Sigmoid colon (tissue), 7 donors: ENCODE results near the gene NCOA1. TPM values are rescaled to one million over a fixed set of nuclear protein-coding genes. Genes with fewer than 3 reads are reported as not detected.

ENCODE experiments used
- DNase-seq: peaks from one replicate; pipeline ENCODE4 v3.0.0-alpha.2; 2019
- H3K27ac ChIP-seq, 4 donors: fragments of 200-600 bp; sonication (generic); one replicate each; pipeline ENCODE4 v1.5.1; 2016 to 2019; ENCODE audit warnings: mild to moderate bottlenecking in 1 of 4
- H3K27me3 ChIP-seq, 3 donors: fragments of 200-600 bp; sonication (generic); one replicate each; pipeline ENCODE4 v1.5.1; 2019; ENCODE audit warnings: mild to moderate bottlenecking in 1 of 3
- H3K36me3 ChIP-seq, 4 donors: fragments of 200-600 bp; sonication (generic); one replicate each; pipeline ENCODE4 v1.5.1; 2016 to 2019
- H3K4me1 ChIP-seq, 4 donors: fragments of 200-600 bp; sonication (generic); one replicate each; pipeline ENCODE4 v1.5.1; 2017 to 2019
- H3K4me3 ChIP-seq, 4 donors: fragments of 200-600 bp; sonication (generic); one replicate each; pipeline ENCODE4 v1.5.1; 2017 to 2019; ENCODE audit warnings: mild to moderate bottlenecking in 2 of 4, moderate library complexity in 1 of 4
- H3K9me3 ChIP-seq, 4 donors: fragments of 200-600 bp in 3 of 4; sonication (generic) in 3 of 4; one replicate each; pipeline versions ENCODE4 v1.5.1 to v1.6.1; 2013 to 2019
- CTCF ChIP-seq, 4 experiments: fragments of 450-650 bp in 3 of 4; fragments of 200-600 bp in 1 of 4; IDR thresholded peaks; one replicate each; pipeline ENCODE4 v1.5.1; 2016 to 2019; ENCODE audit warnings: antibody characterized with exemption in 4 of 4, mild to moderate bottlenecking in 3 of 4, moderate library complexity in 2 of 4
- EP300 ChIP-seq, 4 donors: sonication (generic); formaldehyde crosslinking; IDR thresholded peaks; one replicate each; pipeline ENCODE4 v1.6.1; 2017; ENCODE audit warnings: antibody characterized with exemption in 4 of 4
- POLR2A ChIP-seq, 2 donors: fragments of 450-650 bp; IDR thresholded peaks; one replicate each; pipeline ENCODE4 v1.6.1; 2016; ENCODE audit warnings: antibody characterized with exemption in 2 of 2, mild to moderate bottlenecking in 2 of 2, moderate library complexity in 2 of 2
- POLR2AphosphoS5 ChIP-seq, 4 donors: sonication (generic); formaldehyde crosslinking; IDR thresholded peaks; one replicate each; pipeline ENCODE4 v1.6.1; 2017; ENCODE audit warnings: antibody characterized with exemption in 4 of 4
- WGBS, 2 donors: extraction: QIAGEN DNeasy Blood & Tissue Kit; methylation state at CpG; one replicate each; pipeline ENCODE4 v1.1.7; 2013; 5-methylcytosine and 5-hydroxymethylcytosine counted together
- intact Hi-C: fragments of 100-400 bp; cut with DNase I; formaldehyde crosslinking; loops from one replicate; pipeline ENCODE4 v1.15.1; 2023
- polyA plus RNA-seq, 3 donors: library from polyadenylated mRNA; stranded (reverse); fragments of 200-250 nt; gene quantifications; one replicate each; pipeline ENCODE4 v1.2.3, GENCODE V29; 2013
- total RNA-seq, 4 donors: library from RNA; depleted of rRNA; stranded (reverse); fragments of >200 nt; gene quantifications; one replicate each; pipeline ENCODE4 v1.1.0, GENCODE V29; 2016
- donor health status: healthy with polysubstance abuse.
- donor health status: Bipolar disorder and iron deficiency.
- donor health status: healthy.

Gene NCOA1
- total and polyA plus RNA-seq, 7 donors = 11.3 to 61.7 (median 49.2) TPM

- TF ChIP-seq POLR2A (IDR thresholded peaks at IDR 0.05) = no peak
- intact Hi-C loops = no loop called here
- no peaks in the 10 kb centered on the region for H3K27me3 ChIP-seq
- no peak for DNase-seq
- H3K9me3 ChIP-seq = peaks cover 0 to 3% (median 0%) of the 10 kb centered on the region in 4 donors
- peaks cover 0 to 12% (median 5%) of the 10 kb centered on the region in 4 donors for H3K4me1 ChIP-seq
- no peak overlapping the region for H3K27ac ChIP-seq
- no peak overlapping the region for H3K4me3 ChIP-seq
- no peaks in the 10 kb centered on the region for H3K36me3 ChIP-seq
- WGBS, 2 donors = 74 to 95% methylated on average over 4 of the region's 4 CpGs
These were observed 47.7 kb downstream of the NCOA1 start for GRCh38 chr2:24538720-24539119.

GRCh38 chr2:24539258-24539657 is 48.2 kb downstream of the NCOA1 start:
- H3K27me3 ChIP-seq = no peaks in the 10 kb centered on the region

GRCh38 chr2:24540011-24540477 is 49.0 kb downstream of the NCOA1 start:
- no peak for DNase-seq
- H3K36me3 ChIP-seq = no peaks in the 10 kb centered on the region
- H3K27me3 ChIP-seq = no peaks in the 10 kb centered on the region
- intact Hi-C loops = no loop called here
- WGBS, 2 donors = 21 to 52% methylated on average over 2 of the region's 2 CpGs
- no peak overlapping the region for H3K4me3 ChIP-seq
- peaks cover 0 to 3% (median 0%) of the 10 kb centered on the region in 4 donors for H3K9me3 ChIP-seq
- TF ChIP-seq POLR2A (IDR thresholded peaks at IDR 0.05) (no peak), CTCF (IDR thresholded peaks at IDR 0.05) (no peak), EP300 (IDR thresholded peaks at IDR 0.05) (no peak), POLR2AphosphoS5 (IDR thresholded peaks at IDR 0.05) (no peak)
- peaks cover 0 to 12% (median 5%) of the 10 kb centered on the region in 4 donors for H3K4me1 ChIP-seq
- no peak overlapping the region for H3K27ac ChIP-seq

More at GRCh38 chr2:24539258-24539657, 48.2 kb downstream of the NCOA1 start:
- TF ChIP-seq POLR2AphosphoS5 (IDR thresholded peaks at IDR 0.05) (no peak), CTCF (IDR thresholded peaks at IDR 0.05) (no peak), EP300 (IDR thresholded peaks at IDR 0.05) (no peak), POLR2A (IDR thresholded peaks at IDR 0.05) (no peak)
- DNase-seq = no peak
- intact Hi-C loops = no loop called here
- Histone ChIP-seq H3K36me3 (no peaks in the 10 kb centered on the region), H3K9me3 (peaks cover 0 to 3% (median 0%) of the 10 kb centered on the region in 4 donors), H3K4me3 (no peak overlapping the region), H3K27ac (no peak overlapping the region), H3K4me1 (peaks cover 0 to 12% (median 5%) of the 10 kb centered on the region in 4 donors)
- 26 to 50% methylated on average over 1 of the region's 1 CpG for WGBS, 2 donors

GRCh38 chr2:24541621-24542020 is 50.6 kb downstream of the NCOA1 start:
- TF ChIP-seq POLR2A (IDR thresholded peaks at IDR 0.05) (no peak), EP300 (IDR thresholded peaks at IDR 0.05) (no peak), CTCF (IDR thresholded peaks at IDR 0.05) (no peak), POLR2AphosphoS5 (IDR thresholded peaks at IDR 0.05) (no peak)
- Histone ChIP-seq H3K27me3 (no peaks in the 10 kb centered on the region), H3K27ac (no peak overlapping the region), H3K4me3 (no peak overlapping the region), H3K4me1 (peaks cover 0 to 12% (median 5%) of the 10 kb centered on the region in 4 donors), H3K9me3 (peaks cover 0 to 3% (median 0%) of the 10 kb centered on the region in 4 donors), H3K36me3 (no peaks in the 10 kb centered on the region)
- no peak for DNase-seq
- intact Hi-C loops = no loop called here

- 98 to 99% methylated on average over 3 of the region's 3 CpGs for WGBS, 2 donors
- TF ChIP-seq POLR2A (IDR thresholded peaks at IDR 0.05) = no peak
- Histone ChIP-seq H3K4me3 (no peak overlapping the region), H3K27ac (no peak overlapping the region), H3K9me3 (peaks cover 0 to 3% (median 0%) of the 10 kb centered on the region in 4 donors), H3K27me3 (no peaks in the 10 kb centered on the region), H3K36me3 (no peaks in the 10 kb centered on the region), H3K4me1 (peaks cover 0 to 12% (median 5%) of the 10 kb centered on the region in 4 donors)
- intact Hi-C loops = no loop called here
- no peak for DNase-seq
These were observed 51.3 kb downstream of the NCOA1 start for GRCh38 chr2:24542269-24542872.

GRCh38 chr2:24543252-24543651 is 52.2 kb downstream of the NCOA1 start:
- H3K27me3 ChIP-seq = no peaks in the 10 kb centered on the region
- H3K36me3 ChIP-seq = no peaks in the 10 kb centered on the region
- no peak overlapping the region for H3K27ac ChIP-seq
- no peak for DNase-seq
- TF ChIP-seq POLR2A (IDR thresholded peaks at IDR 0.05) (no peak), POLR2AphosphoS5 (IDR thresholded peaks at IDR 0.05) (no peak), CTCF (IDR thresholded peaks at IDR 0.05) (no peak), EP300 (IDR thresholded peaks at IDR 0.05) (no peak)
- intact Hi-C loops = no loop called here
- 72 to 93% methylated on average over 2 of the region's 2 CpGs for WGBS, 2 donors
- H3K9me3 ChIP-seq = peaks cover 0 to 3% (median 0%) of the 10 kb centered on the region in 4 donors
- no peak overlapping the region for H3K4me3 ChIP-seq
- H3K4me1 ChIP-seq = peaks cover 0 to 12% (median 5%) of the 10 kb centered on the region in 4 donors
